ENCODE data around the gene YEATS2. TPM values are rescaled to one million over a fixed set of nuclear protein-coding genes. Genes with fewer than 3 reads are reported as not detected.

Gene YEATS2
- total RNA-seq, 3 donors from 2014 or later, result 15.6 to 19.3 (median 16.1) TPM

GRCh38 chr3:183794452-183794851, 96.9 kb downstream of the YEATS2 start:
- Histone ChIP-seq H3K4me1 (ENCODE audit: low read depth) (no peaks in the 10 kb centered on the region), H3K4me3 (no peak overlapping the region), H3K9me3 (no peaks in the 10 kb centered on the region), H3K36me3 (ENCODE audit: low read depth) (no peaks in the 10 kb centered on the region)
- TF ChIP-seq CTCF (IDR thresholded peaks at IDR 0.05), result no peak
- DNase-seq (no peak), ATAC-seq (no peak)
- intact Hi-C loops (cut with DNase I, micrococcal nuclease), result no loop called here

GRCh38 chr3:183796372-183796771, 98.8 kb downstream of the YEATS2 start:
- TF ChIP-seq CTCF (IDR thresholded peaks at IDR 0.05), result no peak
- ATAC-seq (no peak), DNase-seq (no peak)
- H3K4me3 ChIP-seq, result no peak overlapping the region
- intact Hi-C loops (cut with DNase I, micrococcal nuclease), result no loop called here
- no peaks in the 10 kb centered on the region for H3K4me1 ChIP-seq (ENCODE audit: low read depth)
- no peaks in the 10 kb centered on the region for H3K36me3 ChIP-seq (ENCODE audit: low read depth)
- no peaks in the 10 kb centered on the region for H3K9me3 ChIP-seq

- no peaks in the 10 kb centered on the region for H3K4me1 ChIP-seq (ENCODE audit: low read depth)
- no peaks in the 10 kb centered on the region for H3K36me3 ChIP-seq (ENCODE audit: low read depth)
- H3K9me3 ChIP-seq, result no peaks in the 10 kb centered on the region
- intact Hi-C loops (cut with DNase I, micrococcal nuclease), result no loop called here
- no peak for ATAC-seq
- H3K4me3 ChIP-seq, result no peak overlapping the region
- TF ChIP-seq CTCF (IDR thresholded peaks at IDR 0.05), result no peak
- DNase-seq, result no peak
Measured at GRCh38 chr3:183797996-183798395, 100.4 kb downstream of the YEATS2 start.

GRCh38 chr3:183799461-183799860, 101.9 kb downstream of the YEATS2 start:
- intact Hi-C loops (cut with DNase I, micrococcal nuclease), result no loop called here
- Histone ChIP-seq H3K9me3 (no peaks in the 10 kb centered on the region), H3K4me1 (ENCODE audit: low read depth) (no peaks in the 10 kb centered on the region), H3K4me3 (no peak overlapping the region), H3K36me3 (ENCODE audit: low read depth) (no peaks in the 10 kb centered on the region)
- no peak for DNase-seq
- ATAC-seq, result no peak
- no peak for TF ChIP-seq CTCF (IDR thresholded peaks at IDR 0.05)

- no peak for TF ChIP-seq CTCF (IDR thresholded peaks at IDR 0.05)
- H3K4me3 ChIP-seq, result no peak overlapping the region
- H3K9me3 ChIP-seq, result no peaks in the 10 kb centered on the region
- H3K36me3 ChIP-seq (ENCODE audit: low read depth), result no peaks in the 10 kb centered on the region
- no peaks in the 10 kb centered on the region for H3K4me1 ChIP-seq (ENCODE audit: low read depth)
- DNase-seq (no peak), ATAC-seq (no peak)
- intact Hi-C loops (cut with DNase I, micrococcal nuclease), result no loop called here
Measured at GRCh38 chr3:183800243-183800863, 102.8 kb downstream of the YEATS2 start.

GRCh38 chr3:183801601-183802000, 104.0 kb downstream of the YEATS2 start:
- ATAC-seq, result no peak
- no peak for TF ChIP-seq CTCF (IDR thresholded peaks at IDR 0.05)
- no peak for DNase-seq

More at GRCh38 chr3:183801601-183802000, 104.0 kb downstream of the YEATS2 start:
- intact Hi-C loops (cut with DNase I, micrococcal nuclease), result no loop called here
- no peaks in the 10 kb centered on the region for H3K36me3 ChIP-seq (ENCODE audit: low read depth)
- no peaks in the 10 kb centered on the region for H3K9me3 ChIP-seq
- no peaks in the 10 kb centered on the region for H3K4me1 ChIP-seq (ENCODE audit: low read depth)
- no peak overlapping the region for H3K4me3 ChIP-seq
